Heart left ventricle (tissue), 16 donors: Measurements from ENCODE around the gene PARD3B. TPM values are rescaled to one million over a fixed set of nuclear protein-coding genes. Genes with fewer than 3 reads are reported as not detected.

Experiments used
- ATAC-seq, 4 donors: fragments of 200-7000 bp; cut with Tn5 transposase; one replicate each; pipeline ENCODE4 v1.9.1; 2020 to 2022; ENCODE audit warnings: moderate library complexity in 4 of 4, mild to moderate bottlenecking in 3 of 4, moderate number of reproducible peaks in 1 of 4
- DNase-seq, 5 donors: peaks; one replicate each; pipeline ENCODE4 v3.0.0-alpha.2; 2020
- H3K27ac ChIP-seq, 12 donors: fragments of 200-600 bp; sonication (generic) in 4 of 12; one replicate each; pipeline versions ENCODE4 v1.5.0 to v1.8.0; 2016 to 2022; ENCODE audit warnings: mild to moderate bottlenecking in 2 of 12
- H3K27me3 ChIP-seq, 9 donors: fragments of 200-600 bp; sonication (generic) in 2 of 9; one replicate each; pipeline versions ENCODE4 v1.5.1 to v1.8.0; 2016 to 2022; ENCODE audit warnings: mild to moderate bottlenecking in 3 of 9
- H3K36me3 ChIP-seq, 9 donors: fragments of 200-600 bp; sonication (generic) in 2 of 9; one replicate each; pipeline versions ENCODE4 v1.5.0 to v1.8.0; 2018 to 2022; ENCODE audit warnings: mild to moderate bottlenecking in 2 of 9
- H3K4me1 ChIP-seq, 12 donors: fragments of 200-600 bp; sonication (generic) in 4 of 12; one replicate each; pipeline versions ENCODE4 v1.5.0 to v1.8.0; 2016 to 2022; ENCODE audit warnings: mild to moderate bottlenecking in 3 of 12
- H3K4me3 ChIP-seq, 12 donors: fragments of 200-600 bp; sonication (generic) in 4 of 12; one replicate each; pipeline versions ENCODE4 v1.5.0 to v1.8.0; 2017 to 2022; ENCODE audit warnings: mild to moderate bottlenecking in 9 of 12, moderate library complexity in 4 of 12
- H3K9me3 ChIP-seq, 12 donors: fragments of 200-600 bp; sonication (generic) in 4 of 12; one replicate each; pipeline versions ENCODE4 v1.5.0 to v1.8.0; 2016 to 2022; ENCODE audit warnings: mild to moderate bottlenecking in 1 of 12
- CTCF ChIP-seq, 12 donors: fragments of 200-600 bp; sonication (generic) in 4 of 12; IDR thresholded peaks; one replicate each; pipeline versions ENCODE4 v1.5.0 to v1.8.0; 2018 to 2022; ENCODE audit warnings: antibody characterized with exemption in 12 of 12, mild to moderate bottlenecking in 5 of 12
- POLR2A ChIP-seq, 2 donors: fragments of 450-650 bp; IDR thresholded peaks; one replicate each; pipeline ENCODE4 v1.6.1; 2017; ENCODE audit warnings: antibody characterized with exemption in 2 of 2, mild to moderate bottlenecking in 2 of 2, moderate library complexity in 2 of 2
- WGBS, 4 donors: extraction: QIAGEN DNeasy Blood & Tissue Kit in 2 of 4; methylation state at CpG; one replicate each; pipeline versions ENCODE4 v1.1.5 to v1.1.7; 2013 to 2018; 5-methylcytosine and 5-hydroxymethylcytosine counted together
- intact Hi-C, 10 donors: fragments of 100-400 bp; cut with DNase I; formaldehyde crosslinking; loops; one replicate each; pipeline versions ENCODE4 v1.11.1 to v1.14.2; 2022
- polyA plus RNA-seq, 2 donors: library from polyadenylated mRNA; stranded (reverse); fragments of 200-250 nt; gene quantifications; one replicate each; pipeline ENCODE4 v1.2.3, GENCODE V29; 2013
- total RNA-seq, 9 donors: library from RNA; depleted of rRNA in 2 of 9; stranded (reverse); fragments of >200 nt in 2 of 9; fragmentation: NEBNext Ultra II Directional in 3 of 9; extraction: Animal tissue kit (Norgen Biotek cat#: 25700) in 3 of 9; gene quantifications; one replicate each; pipeline versions ENCODE4 v1.1.0 to v1.2.4, GENCODE V29; 2016 to 2023
- donor health status: ischemic (EF 13 %, LVEDD 7.1; RV severe dilation, severe dysfunction).
- donor health status: healthy with polysubstance abuse.
- donor health status: DM: no; HTN: yes; CAD: no.
- donor health status: DM: no; HTN: no; CAD: no.
- donor health status: ischemic (EF 25% LVEDD 6.9; RV normal size, moderate dysfunction).
- donor health status: ischemic (EF 25% LVEDD 5.7; RV mildly dilated, moderate dysfunction).
- donor health status: healthy.
- donor health status: DM: yes; HTN: yes; CAD: no.
- donor health status: ischemic (EF 35%, LVEDD 5.7; RV mildly dilated, moderate dysfunction).
- donor health status: nonischemic (EF 11% LVEDD 7.7; RV severe dilation, severe dysfunction).
- donor health status: DM: yes; HTN: yes; CAD: no.
- donor health status: PGD.
- donor health status: ischemic (EF 29% LVEDD 5.4; RV normal size, mild dysfunction).
- donor health status: nonischemic (EF 23%, LVEDD 6.1; RV moderate dilation, normal function).

The PARD3B gene
- total and polyA plus RNA-seq, 11 donors: 0.71 to 15.1 (median 6.2) TPM

DNA sequence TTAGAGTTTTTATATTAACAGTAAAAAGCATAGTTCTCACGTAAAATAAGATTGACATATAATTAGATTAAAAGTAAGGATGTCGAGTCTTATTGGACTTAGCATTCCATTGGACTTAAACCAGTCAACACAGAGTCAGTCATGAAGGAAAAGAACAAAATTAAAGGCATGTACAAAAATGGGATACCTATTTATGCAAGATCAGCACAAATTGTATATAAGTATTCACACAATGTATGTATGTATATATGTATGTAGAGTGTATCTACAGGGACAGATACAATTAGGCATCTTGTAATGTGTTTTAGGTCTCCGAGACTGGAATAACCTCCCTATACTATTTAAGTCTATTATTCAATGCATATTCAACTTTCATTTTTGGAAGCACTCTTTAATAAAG, 419.1 kb downstream of the PARD3B start:
- TF ChIP-seq CTCF (IDR thresholded peaks at IDR 0.05) (no peak), POLR2A (IDR thresholded peaks at IDR 0.05) (no peak)
- no peak for ATAC-seq
- Histone ChIP-seq H3K27me3 (no peaks in the 10 kb centered on the region), H3K4me3 (no peak overlapping the region), H3K36me3 (no peaks in the 10 kb centered on the region), H3K4me1 (peaks cover 0 to 10% (median 4%) of the 10 kb centered on the region in 12 donors), H3K9me3 (no peaks in the 10 kb centered on the region), H3K27ac (no peak overlapping the region)
- DNase-seq: no peak
- 97 to 99% (median 98%) methylated on average over 3 of the region's 3 CpGs for WGBS, 4 donors
- intact Hi-C loops: no loop called here

- 86 to 91% (median 89%) methylated on average over 5 of the region's 5 CpGs for WGBS, 4 donors
- no peak for DNase-seq
- TF ChIP-seq CTCF (IDR thresholded peaks at IDR 0.05) (no peak), POLR2A (IDR thresholded peaks at IDR 0.05) (no peak)
- intact Hi-C loops: no loop called here
- no peaks in the 10 kb centered on the region for H3K9me3 ChIP-seq
- H3K4me3 ChIP-seq: no peak overlapping the region
- H3K27me3 ChIP-seq: no peaks in the 10 kb centered on the region
- H3K36me3 ChIP-seq: no peaks in the 10 kb centered on the region
- no peak overlapping the region for H3K27ac ChIP-seq
- peaks cover 0 to 10% (median 5%) of the 10 kb centered on the region in 12 donors for H3K4me1 ChIP-seq
- ATAC-seq: no peak
Measured at GRCh38 chr2:204966245-204966644, 421.0 kb downstream of the PARD3B start.

- no peaks in the 10 kb centered on the region for H3K9me3 ChIP-seq
- intact Hi-C loops: no loop called here
- DNase-seq (no peak), ATAC-seq (peak in 2 of 4 donors; percentile 27 to 36)
- H3K27me3 ChIP-seq: no peaks in the 10 kb centered on the region
- no peaks in the 10 kb centered on the region for H3K36me3 ChIP-seq
- 55 to 62% (median 56%) methylated on average over 7 of the region's 7 CpGs for WGBS, 4 donors
- no peak overlapping the region for H3K4me3 ChIP-seq
- H3K4me1 ChIP-seq: peaks cover 0 to 11% (median 6%) of the 10 kb centered on the region in 12 donors
- H3K27ac ChIP-seq: peak overlapping the region in 3 of 12 donors; percentile 5 to 56 (median 26)
- TF ChIP-seq POLR2A (IDR thresholded peaks at IDR 0.05): no peak
- no peak for TF ChIP-seq CTCF (IDR thresholded peaks at IDR 0.05)
Measured at GRCh38 chr2:204967199-204967960, 422.1 kb downstream of the PARD3B start.

DNA sequence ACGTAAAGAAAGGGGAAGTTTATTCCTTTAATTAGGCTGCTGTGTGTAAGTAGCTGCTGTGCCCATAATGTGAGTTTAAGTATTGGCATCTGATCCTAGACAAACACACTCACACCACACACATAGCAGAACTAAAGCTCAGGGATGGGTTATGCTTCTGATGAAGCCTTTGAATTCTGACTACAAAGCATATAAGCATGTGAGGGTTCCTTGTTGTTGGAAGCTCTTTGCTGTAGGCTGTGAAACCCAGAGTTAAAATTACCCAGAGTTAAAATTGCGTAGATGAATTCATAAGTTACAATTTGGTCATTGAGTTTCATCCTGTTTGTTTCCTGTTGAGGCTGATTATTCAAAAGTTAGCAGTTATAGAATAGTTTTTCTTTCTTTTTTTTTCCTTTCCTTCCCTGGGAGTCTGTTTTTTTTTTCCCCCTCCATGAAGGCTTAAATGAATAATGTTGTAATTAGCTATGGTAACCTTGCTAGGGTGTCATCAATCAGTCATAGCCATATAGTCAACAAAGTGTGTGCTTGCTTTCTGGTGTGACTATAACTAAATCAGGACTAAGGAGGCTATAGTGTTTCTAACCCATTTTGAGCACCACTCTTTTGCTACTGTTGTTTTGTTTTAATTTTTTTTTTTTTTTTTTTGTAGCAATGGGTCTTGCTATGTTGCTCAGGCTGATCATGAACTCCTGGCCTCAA, 426.1 kb downstream of the PARD3B start:
- Histone ChIP-seq H3K4me1 (peaks cover 0 to 24% (median 14%) of the 10 kb centered on the region in 12 donors), H3K9me3 (no peaks in the 10 kb centered on the region), H3K4me3 (no peak overlapping the region), H3K27me3 (no peaks in the 10 kb centered on the region), H3K36me3 (no peaks in the 10 kb centered on the region), H3K27ac (no peak overlapping the region)
- no peak for TF ChIP-seq POLR2A (IDR thresholded peaks at IDR 0.05)
- TF ChIP-seq CTCF (IDR thresholded peaks at IDR 0.05): no peak
- DNase-seq (no peak), ATAC-seq (no peak)
- intact Hi-C loops: no loop called here
- 72 to 78% (median 74%) methylated on average over 2 of the region's 2 CpGs for WGBS, 4 donors
